Measurements from ENCODE around the gene DKKL1. TPM values are rescaled to one million over a fixed set of nuclear protein-coding genes. Genes with fewer than 3 reads are reported as not detected.

Gene DKKL1
- polyA plus RNA-seq, 1 donor (not counting 4 experiments of a cell fraction or from before 2014, with no cell fraction given): not detected

DNA sequence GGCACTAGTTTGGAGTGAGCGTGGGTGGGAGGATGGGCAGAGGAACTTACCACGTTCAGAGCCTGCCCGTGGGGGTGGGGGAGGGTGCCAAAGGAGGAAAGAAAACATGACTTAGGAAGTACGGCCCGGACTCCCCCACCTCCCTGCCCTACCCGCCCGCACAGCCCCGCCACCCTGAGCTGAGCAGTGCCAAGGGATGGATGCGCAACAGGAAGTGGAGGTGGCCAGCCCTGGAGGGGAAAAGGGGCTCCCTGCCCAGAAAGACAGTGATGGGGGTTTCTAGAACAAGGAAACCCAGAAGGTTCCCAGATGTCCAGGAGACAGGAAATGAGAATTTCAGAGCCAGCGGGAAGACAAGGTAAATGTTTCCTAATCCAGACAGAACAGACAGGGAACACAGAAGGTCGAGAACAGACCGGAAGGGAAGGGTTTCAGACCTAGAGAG is 7.7 kb upstream of the DKKL1 start:
- H3K9ac ChIP-seq (ENCODE audit: control insufficient read depth, extremely low read depth, insufficient read depth, low read length): no peak overlapping the region
- H4K20me1 ChIP-seq (ENCODE audit: control insufficient read depth, extremely low read depth, insufficient read depth, low read length): no peaks in the 10 kb centered on the region
- H3K9me3 ChIP-seq (ENCODE audit: control insufficient read depth, low read depth, low read length): no peaks in the 10 kb centered on the region
- no peak overlapping the region for H2AFZ ChIP-seq (ENCODE audit: control insufficient read depth, low read length)
- no peaks in the 10 kb centered on the region for H3K4me1 ChIP-seq (ENCODE audit: control insufficient read depth, extremely low read depth, insufficient read depth, low read length)
- no peaks in the 10 kb centered on the region for H3K9me1 ChIP-seq (ENCODE audit: control insufficient read depth, extremely low read depth, insufficient read depth, low read length)
- no peak overlapping the region for H3K4me3 ChIP-seq (ENCODE audit: control insufficient read depth in 2 of 3, extremely low read depth in 1 of 3, insufficient read depth in 2 of 3, low read depth in 1 of 3, low read length in 3 of 3)
- TF ChIP-seq, protein P1, sequence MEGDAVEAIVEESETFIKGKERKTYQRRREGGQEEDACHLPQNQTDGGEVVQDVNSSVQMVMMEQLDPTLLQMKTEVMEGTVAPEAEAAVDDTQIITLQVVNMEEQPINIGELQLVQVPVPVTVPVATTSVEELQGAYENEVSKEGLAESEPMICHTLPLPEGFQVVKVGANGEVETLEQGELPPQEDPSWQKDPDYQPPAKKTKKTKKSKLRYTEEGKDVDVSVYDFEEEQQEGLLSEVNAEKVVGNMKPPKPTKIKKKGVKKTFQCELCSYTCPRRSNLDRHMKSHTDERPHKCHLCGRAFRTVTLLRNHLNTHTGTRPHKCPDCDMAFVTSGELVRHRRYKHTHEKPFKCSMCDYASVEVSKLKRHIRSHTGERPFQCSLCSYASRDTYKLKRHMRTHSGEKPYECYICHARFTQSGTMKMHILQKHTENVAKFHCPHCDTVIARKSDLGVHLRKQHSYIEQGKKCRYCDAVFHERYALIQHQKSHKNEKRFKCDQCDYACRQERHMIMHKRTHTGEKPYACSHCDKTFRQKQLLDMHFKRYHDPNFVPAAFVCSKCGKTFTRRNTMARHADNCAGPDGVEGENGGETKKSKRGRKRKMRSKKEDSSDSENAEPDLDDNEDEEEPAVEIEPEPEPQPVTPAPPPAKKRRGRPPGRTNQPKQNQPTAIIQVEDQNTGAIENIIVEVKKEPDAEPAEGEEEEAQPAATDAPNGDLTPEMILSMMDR (optimal IDR thresholded peaks at IDR 0.05 in 1 of 3, IDR thresholded peaks at IDR 0.05 in 1 of 3, conservative IDR thresholded peaks at IDR 0.05 in 1 of 3; ENCODE audit: extremely low read depth in 1 of 3, insufficient read depth in 2 of 3, low read length in 3 of 3): no peak
- no peak for TF ChIP-seq EZH2 (IDR thresholded peaks at IDR 0.05; ENCODE audit: low read length)
- no peak for DNase-seq (ENCODE audit: low read depth, low spot score)
- H3K4me2 ChIP-seq (ENCODE audit: control insufficient read depth, extremely low read depth, insufficient read depth, low read depth, low read length): no peak overlapping the region
- dilution Hi-C loops (cut with MboI; ENCODE audit: extremely low pct_ligation_motif_present, low sequenced_read_pairs): no loop called here
- FAIRE-seq: no peak
- peaks cover 0 to 4% of the 10 kb centered on the region in 2 experiments for H3K36me3 ChIP-seq (ENCODE audit: control insufficient read depth in 2 of 2, extremely low read depth in 1 of 2, insufficient read depth in 2 of 2, low read length in 2 of 2)
- H3K27ac ChIP-seq (ENCODE audit: control insufficient read depth, insufficient read depth, low read length): no peak overlapping the region
- H3K79me2 ChIP-seq (ENCODE audit: control insufficient read depth, insufficient read depth, low read length): no peaks in the 10 kb centered on the region
- no peaks in the 10 kb centered on the region for H3K27me3 ChIP-seq (ENCODE audit: control insufficient read depth, extremely low read depth, insufficient read depth, low read length)

DNA sequence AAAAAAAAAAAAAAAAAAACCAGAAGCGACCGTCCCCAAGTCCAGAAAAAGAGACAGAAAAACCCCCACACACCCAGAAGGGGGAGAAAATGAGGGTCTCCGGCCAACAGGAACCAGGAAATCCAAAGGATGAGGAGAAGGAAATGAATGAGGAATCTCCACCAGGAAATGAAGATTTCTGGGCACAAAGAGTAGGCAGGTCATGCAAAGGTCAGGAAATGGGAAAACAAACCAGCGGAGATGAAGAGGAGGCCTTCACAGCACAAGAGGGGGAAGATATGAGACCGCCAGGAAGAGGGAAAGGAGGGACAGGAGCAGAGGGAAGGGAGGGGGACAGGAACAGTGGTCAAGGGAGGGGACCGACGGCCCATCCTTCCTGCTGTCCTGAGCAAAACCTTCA is 7.3 kb upstream of the DKKL1 start:
- H4K20me1 ChIP-seq (ENCODE audit: control insufficient read depth, extremely low read depth, insufficient read depth, low read length): no peaks in the 10 kb centered on the region
- H3K9ac ChIP-seq (ENCODE audit: control insufficient read depth, extremely low read depth, insufficient read depth, low read length): no peak overlapping the region
- H3K4me1 ChIP-seq (ENCODE audit: control insufficient read depth, extremely low read depth, insufficient read depth, low read length): no peaks in the 10 kb centered on the region
- FAIRE-seq (no peak), DNase-seq (ENCODE audit: low read depth, low spot score) (no peak)
- H3K36me3 ChIP-seq (ENCODE audit: control insufficient read depth in 2 of 2, extremely low read depth in 1 of 2, insufficient read depth in 2 of 2, low read length in 2 of 2): peaks cover 0 to 3% of the 10 kb centered on the region in 2 experiments
- H3K27me3 ChIP-seq (ENCODE audit: control insufficient read depth, extremely low read depth, insufficient read depth, low read length): no peaks in the 10 kb centered on the region
- no peaks in the 10 kb centered on the region for H3K79me2 ChIP-seq (ENCODE audit: control insufficient read depth, insufficient read depth, low read length)
- no peak overlapping the region for H3K4me2 ChIP-seq (ENCODE audit: control insufficient read depth, extremely low read depth, insufficient read depth, low read depth, low read length)
- H3K27ac ChIP-seq (ENCODE audit: control insufficient read depth, insufficient read depth, low read length): no peak overlapping the region
- no peak overlapping the region for H2AFZ ChIP-seq (ENCODE audit: control insufficient read depth, low read length)
- H3K4me3 ChIP-seq (ENCODE audit: control insufficient read depth in 2 of 3, extremely low read depth in 1 of 3, insufficient read depth in 2 of 3, low read depth in 1 of 3, low read length in 3 of 3): no peak overlapping the region
- no peaks in the 10 kb centered on the region for H3K9me3 ChIP-seq (ENCODE audit: control insufficient read depth, low read depth, low read length)
- dilution Hi-C loops (cut with MboI; ENCODE audit: extremely low pct_ligation_motif_present, low sequenced_read_pairs): no loop called here
- TF ChIP-seq, protein P1 (optimal IDR thresholded peaks at IDR 0.05 in 1 of 3, IDR thresholded peaks at IDR 0.05 in 1 of 3, conservative IDR thresholded peaks at IDR 0.05 in 1 of 3; ENCODE audit: extremely low read depth in 1 of 3, insufficient read depth in 2 of 3, low read length in 3 of 3): no peak
- TF ChIP-seq EZH2 (IDR thresholded peaks at IDR 0.05; ENCODE audit: low read length): no peak
- no peaks in the 10 kb centered on the region for H3K9me1 ChIP-seq (ENCODE audit: control insufficient read depth, extremely low read depth, insufficient read depth, low read length)

Measured in keratinocyte (primary cell).